ENCODE data around the gene RAC2.

DNA sequence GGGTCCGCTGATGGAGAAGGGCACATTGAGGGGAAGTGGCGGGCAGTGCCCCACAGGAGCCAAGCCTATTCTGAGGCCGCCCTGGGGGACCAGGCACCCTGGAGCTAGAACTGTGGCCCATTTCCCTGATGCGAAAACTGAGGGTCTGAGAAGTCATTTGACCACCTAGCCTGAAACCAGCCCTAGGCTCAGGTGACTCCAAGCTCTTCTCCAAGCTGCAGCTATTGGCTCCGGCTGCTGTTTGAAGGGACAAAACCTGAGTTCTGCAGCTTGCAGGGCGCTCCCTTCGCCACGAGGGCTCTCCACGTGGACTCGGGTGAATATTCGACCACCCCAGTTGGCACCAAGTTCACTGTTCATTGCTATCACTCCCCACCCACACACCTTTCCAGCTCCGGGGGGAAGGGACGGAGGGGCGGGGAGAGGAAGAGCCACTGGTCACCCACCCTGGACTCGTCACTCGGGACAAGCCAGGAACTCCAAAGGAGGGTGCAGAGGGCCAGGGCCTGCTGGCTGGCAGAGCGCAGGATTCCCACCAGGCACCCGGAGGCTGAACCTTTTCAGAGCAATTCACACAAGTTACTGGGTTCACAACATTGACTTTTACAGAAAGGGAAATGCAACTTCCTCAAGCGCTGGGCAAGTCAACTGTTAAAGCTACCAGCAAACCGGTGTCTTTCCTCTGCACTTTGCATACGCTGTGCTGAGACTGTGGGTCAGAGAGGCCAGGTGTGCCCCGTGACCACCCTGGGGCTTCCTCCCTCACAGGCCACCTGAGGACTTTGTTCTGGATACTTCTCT is 1.1 kb upstream of the RAC2 start:
- TF ChIP-seq, protein P1, sequence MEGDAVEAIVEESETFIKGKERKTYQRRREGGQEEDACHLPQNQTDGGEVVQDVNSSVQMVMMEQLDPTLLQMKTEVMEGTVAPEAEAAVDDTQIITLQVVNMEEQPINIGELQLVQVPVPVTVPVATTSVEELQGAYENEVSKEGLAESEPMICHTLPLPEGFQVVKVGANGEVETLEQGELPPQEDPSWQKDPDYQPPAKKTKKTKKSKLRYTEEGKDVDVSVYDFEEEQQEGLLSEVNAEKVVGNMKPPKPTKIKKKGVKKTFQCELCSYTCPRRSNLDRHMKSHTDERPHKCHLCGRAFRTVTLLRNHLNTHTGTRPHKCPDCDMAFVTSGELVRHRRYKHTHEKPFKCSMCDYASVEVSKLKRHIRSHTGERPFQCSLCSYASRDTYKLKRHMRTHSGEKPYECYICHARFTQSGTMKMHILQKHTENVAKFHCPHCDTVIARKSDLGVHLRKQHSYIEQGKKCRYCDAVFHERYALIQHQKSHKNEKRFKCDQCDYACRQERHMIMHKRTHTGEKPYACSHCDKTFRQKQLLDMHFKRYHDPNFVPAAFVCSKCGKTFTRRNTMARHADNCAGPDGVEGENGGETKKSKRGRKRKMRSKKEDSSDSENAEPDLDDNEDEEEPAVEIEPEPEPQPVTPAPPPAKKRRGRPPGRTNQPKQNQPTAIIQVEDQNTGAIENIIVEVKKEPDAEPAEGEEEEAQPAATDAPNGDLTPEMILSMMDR (IDR thresholded peaks at IDR 0.05) = no peak
- no peak for TF ChIP-seq POLR2A (IDR thresholded peaks at IDR 0.05)
